Coronary artery (tissue), 2 donors: ENCODE measurements around the gene MDGA2.

Source experiments
- DNase-seq: peaks from one replicate; pipeline ENCODE4 v3.0.0-alpha.2; 2017; ENCODE audit warnings: low spot score
- H3K27ac ChIP-seq, 2 donors: fragments of 200-600 bp; sonication (generic); one replicate each; pipeline ENCODE4 v1.5.1; 2016 to 2019
- H3K4me3 ChIP-seq: fragments of 200-600 bp; sonication (generic); 2 replicates; pipeline ENCODE4 v1.5.1; 2016; ENCODE audit warnings: mild to moderate bottlenecking, moderate library complexity
- TF ChIP-seq, protein P1 (sequence below): fragments of 200-600 bp; sonication (generic); IDR thresholded peaks from one replicate; pipeline ENCODE4 v1.5.1; 2019; ENCODE audit warnings: antibody characterized with exemption

The MDGA2 gene

DNA sequence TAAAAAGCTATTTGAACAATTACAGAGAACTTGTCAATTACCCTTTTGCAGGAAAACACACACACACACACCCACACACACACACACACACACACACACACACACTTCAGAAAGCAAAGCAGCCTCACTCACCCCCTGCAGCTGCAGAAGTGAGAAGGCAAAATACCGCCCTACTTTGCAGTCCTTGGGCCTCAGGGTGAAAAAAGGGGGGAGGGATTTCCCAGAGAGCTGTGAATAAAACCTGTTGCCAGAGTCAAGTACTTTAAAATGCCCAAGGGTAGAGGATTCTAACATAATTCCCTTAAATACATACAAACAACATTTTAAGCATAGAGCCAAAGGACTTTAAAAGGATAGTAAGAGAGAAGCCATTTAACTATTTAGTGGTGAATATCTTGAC is 285.9 kb downstream of the MDGA2 start:
- no peak overlapping the region for H3K4me3 ChIP-seq
- TF ChIP-seq, protein P1, sequence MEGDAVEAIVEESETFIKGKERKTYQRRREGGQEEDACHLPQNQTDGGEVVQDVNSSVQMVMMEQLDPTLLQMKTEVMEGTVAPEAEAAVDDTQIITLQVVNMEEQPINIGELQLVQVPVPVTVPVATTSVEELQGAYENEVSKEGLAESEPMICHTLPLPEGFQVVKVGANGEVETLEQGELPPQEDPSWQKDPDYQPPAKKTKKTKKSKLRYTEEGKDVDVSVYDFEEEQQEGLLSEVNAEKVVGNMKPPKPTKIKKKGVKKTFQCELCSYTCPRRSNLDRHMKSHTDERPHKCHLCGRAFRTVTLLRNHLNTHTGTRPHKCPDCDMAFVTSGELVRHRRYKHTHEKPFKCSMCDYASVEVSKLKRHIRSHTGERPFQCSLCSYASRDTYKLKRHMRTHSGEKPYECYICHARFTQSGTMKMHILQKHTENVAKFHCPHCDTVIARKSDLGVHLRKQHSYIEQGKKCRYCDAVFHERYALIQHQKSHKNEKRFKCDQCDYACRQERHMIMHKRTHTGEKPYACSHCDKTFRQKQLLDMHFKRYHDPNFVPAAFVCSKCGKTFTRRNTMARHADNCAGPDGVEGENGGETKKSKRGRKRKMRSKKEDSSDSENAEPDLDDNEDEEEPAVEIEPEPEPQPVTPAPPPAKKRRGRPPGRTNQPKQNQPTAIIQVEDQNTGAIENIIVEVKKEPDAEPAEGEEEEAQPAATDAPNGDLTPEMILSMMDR: no peak
- H3K27ac ChIP-seq: no peak overlapping the region
- no peak for DNase-seq

DNA sequence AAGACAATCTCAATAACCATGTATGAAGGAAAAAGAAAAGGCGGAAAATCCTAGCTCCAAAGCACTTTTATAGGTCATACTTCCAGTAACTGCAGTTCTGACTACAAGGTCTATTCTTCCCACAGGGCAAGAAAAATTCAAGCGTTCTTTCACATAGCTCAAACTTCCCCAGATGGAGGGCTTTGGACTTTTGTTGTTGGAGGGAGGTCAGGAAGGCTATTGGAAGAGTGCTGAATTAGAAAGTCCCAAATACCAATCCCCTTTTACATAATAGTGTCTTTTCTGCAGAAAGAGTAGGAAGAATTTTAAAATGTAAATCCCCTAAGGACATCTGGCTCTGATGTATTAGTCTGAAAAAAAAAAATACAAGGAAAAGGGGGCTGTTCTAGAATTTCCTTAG is 309.4 kb downstream of the MDGA2 start:
- no peak for DNase-seq
- TF ChIP-seq, protein P1: no peak
- Histone ChIP-seq H3K4me3 (no peak overlapping the region), H3K27ac (no peak overlapping the region)

DNA sequence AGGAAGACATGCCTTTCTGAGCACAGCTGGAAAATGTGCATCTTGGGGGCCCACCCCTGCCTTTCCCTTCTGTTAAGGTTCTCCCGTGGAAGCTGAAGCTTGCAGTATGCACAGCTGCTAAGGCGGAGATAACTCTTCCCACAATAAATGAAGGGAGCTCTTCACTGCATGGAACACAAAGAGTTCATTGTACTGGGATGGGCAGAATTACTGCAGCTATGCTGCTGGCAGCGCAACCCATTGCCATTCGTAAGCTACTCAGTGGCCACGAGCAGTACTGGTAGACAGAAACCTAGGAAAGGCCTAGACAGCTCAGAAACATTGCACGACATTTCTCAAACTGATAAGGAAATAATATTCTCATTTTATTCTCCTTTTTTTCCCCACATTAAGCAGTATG is 310.2 kb downstream of the MDGA2 start:
- Histone ChIP-seq H3K27ac (no peak overlapping the region), H3K4me3 (no peak overlapping the region)
- TF ChIP-seq, protein P1: no peak
- no peak for DNase-seq

DNA sequence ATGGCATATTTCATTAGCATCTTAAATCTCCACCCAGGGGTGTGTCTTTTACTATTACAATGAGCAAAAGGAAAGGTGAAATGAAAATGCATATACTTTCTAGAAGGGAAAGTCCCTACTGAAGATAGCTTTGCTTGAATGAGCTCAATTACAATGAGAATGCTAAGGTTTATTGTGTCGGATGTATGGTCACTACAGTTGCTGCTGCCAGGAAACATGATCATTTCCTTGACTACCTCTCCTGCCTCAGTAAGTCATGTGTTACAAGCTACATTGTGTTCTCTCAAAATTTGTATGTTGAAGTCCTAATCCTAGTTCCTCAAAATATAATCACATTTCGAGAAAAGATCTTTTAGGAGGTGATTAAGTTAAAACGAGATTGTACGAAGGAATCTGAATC is 322.2 kb downstream of the MDGA2 start:
- DNase-seq: no peak
- Histone ChIP-seq H3K4me3 (no peak overlapping the region), H3K27ac (no peak overlapping the region)
- TF ChIP-seq, protein P1: no peak

DNA sequence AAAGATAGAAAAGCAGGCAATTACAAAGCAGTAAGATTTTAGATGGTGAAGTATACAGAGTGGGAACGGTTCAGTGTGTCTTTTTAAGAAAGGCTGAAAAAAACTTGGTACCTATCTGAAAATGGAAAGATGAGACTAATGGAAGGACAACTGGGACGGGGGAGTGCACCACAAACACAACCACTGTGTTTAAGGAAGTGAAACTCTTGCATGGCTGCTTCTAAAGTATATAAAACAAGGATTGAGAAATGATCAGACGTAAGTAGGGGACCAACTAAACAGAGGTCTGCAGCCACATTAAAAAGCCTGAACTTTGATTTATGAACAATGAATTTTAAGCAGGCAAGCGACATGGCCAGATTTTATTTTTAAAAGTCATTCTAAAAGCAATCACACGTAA is 328.6 kb downstream of the MDGA2 start:
- DNase-seq: no peak
- Histone ChIP-seq H3K27ac (no peak overlapping the region), H3K4me3 (no peak overlapping the region)
- TF ChIP-seq, protein P1: no peak

DNA sequence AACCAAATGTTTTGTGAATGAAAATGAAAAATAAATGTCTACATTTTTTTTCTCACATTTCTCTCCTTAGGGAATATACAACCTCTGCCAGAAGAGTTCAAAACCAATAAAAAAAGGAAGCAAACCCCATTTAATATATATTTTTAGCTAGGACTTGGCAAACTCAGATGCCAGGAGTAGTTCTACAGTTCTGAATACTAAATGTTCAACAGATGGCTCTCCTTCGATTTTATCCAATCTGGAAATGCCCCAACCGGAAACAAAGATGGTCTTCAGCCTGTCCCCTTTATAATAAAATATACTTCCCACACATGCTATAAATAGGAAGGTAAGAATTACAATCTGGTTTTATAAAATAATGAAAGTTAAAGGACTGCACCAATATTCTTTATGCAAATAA is 330.4 kb downstream of the MDGA2 start:
- Histone ChIP-seq H3K27ac (no peak overlapping the region), H3K4me3 (no peak overlapping the region)
- TF ChIP-seq, protein P1: no peak
- DNase-seq: no peak

DNA sequence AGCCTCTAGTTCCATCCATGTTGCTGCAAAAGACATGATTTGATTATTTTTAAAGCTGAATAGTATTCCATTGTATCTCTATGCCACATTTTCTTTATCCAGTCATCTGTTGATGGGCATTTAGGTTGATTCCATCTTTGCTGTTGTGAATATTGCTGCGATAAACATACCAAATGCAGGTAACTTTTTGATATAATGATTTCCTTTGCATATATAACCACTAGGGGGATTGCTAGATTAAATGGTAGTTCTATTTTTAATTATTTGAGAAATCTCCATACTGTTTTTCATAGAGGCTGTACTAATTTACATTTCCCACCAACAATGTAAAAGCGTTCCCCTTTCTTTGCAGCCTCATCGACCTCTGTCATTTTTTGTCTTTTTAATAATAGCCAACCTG is 342.5 kb downstream of the MDGA2 start:
- TF ChIP-seq, protein P1: no peak

More for the DNA sequence above, 342.5 kb downstream of the MDGA2 start:
- DNase-seq: no peak
- Histone ChIP-seq H3K4me3 (no peak overlapping the region), H3K27ac (no peak overlapping the region)
